Right lobe of liver (tissue), 4 donors: ENCODE results near the gene PCSK9.

Experiments
- CTCF ChIP-seq, 4 donors: fragments of 200-600 bp in 3 of 4; fragments of 450-650 bp in 1 of 4; IDR thresholded peaks; one replicate each; pipeline versions ENCODE4 v1.5.1 to v1.8.0; 2016 to 2022; ENCODE audit warnings: antibody characterized with exemption in 4 of 4, mild to moderate bottlenecking in 2 of 4
- POLR2A ChIP-seq: fragments of 450-650 bp; IDR thresholded peaks from one replicate; pipeline ENCODE4 v1.6.1; 2017; ENCODE audit warnings: antibody characterized with exemption, mild to moderate bottlenecking
- donor health status: DM: no; HTN: no; CAD: no.
- donor health status: DM: no; HTN: no; CAD: no.
- donor health status: DM: no; HTN: yes; CAD: no.

GRCh38 chr1:55037733-55038551 is 1.4 kb upstream of the PCSK9 start:
- TF ChIP-seq CTCF (IDR thresholded peaks at IDR 0.05) (no peak), POLR2A (no peak)
